Sciatic nerve (tissue), 2 donors: ENCODE measurements around the gene IL1B. TPM values are rescaled to one million over a fixed set of nuclear protein-coding genes. Genes with fewer than 3 reads are reported as not detected.

Source experiments
- ATAC-seq: fragments of 200-7000 bp; cut with Tn5 transposase; one replicate; pipeline ENCODE4 v1.9.1; 2020; ENCODE audit warnings: mild to moderate bottlenecking, moderate library complexity
- DNase-seq: peaks from one replicate; pipeline ENCODE4 v3.0.0-alpha.2; 2020; ENCODE audit warnings: low spot score
- intact Hi-C: fragments of 100-400 bp; cut with DNase I; formaldehyde crosslinking; loops from one replicate; pipeline ENCODE4 v1.14.2; 2022
- total RNA-seq: library from RNA; stranded (reverse); fragmentation: NEBNext Ultra II Directional; extraction: Animal tissue kit (Norgen Biotek cat#: 25700); gene quantifications from one replicate; pipeline ENCODE4 v1.2.1, GENCODE V29; 2021
- donor health status: DM: no; HTN: no; CAD: no.
- donor health status: DM: no; HTN: no; CAD: no.

Gene IL1B
- total RNA-seq, 1 donor from 2014 or later, result 23.6 TPM

DNA sequence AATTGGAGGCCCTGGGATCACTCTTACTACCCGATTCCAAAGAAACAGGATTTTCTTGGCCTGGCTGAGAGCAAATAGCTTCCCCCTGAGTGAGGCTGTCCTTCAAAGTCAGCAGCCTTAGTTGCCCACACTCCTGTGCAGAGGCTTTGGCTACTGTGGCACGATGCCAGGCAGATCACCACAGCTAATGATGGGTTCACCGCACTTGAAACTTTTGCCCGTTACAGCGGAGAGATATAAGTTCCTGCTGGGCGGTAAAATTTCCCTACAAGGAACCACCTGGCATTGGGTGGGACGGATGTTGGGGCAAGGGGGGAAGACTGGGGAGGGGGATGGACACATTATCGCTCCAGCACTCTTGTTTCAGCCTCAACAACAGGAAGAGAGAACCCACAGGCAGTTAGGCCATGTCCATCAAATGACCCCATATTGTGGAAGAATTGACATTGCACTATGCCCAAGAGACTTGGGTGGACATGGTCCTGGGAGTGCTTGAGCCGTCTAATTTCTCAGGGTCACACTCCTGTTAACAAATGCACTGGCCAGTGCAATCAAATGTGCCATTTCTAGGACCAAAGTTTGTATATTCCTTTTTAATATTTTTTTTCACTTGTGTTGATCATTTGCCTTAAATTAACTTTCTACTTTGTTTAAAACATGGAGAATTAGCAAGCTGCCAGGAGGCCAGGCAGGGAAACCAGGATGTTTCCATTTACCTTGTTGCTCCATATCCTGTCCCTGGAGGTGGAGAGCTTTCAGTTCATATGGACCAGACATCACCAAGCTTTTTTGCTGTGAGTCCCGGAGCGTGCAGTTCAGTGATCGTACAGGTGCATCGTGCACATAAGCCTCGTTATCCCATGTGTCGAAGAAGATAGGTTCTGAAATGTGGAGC, 4.4 kb downstream of the IL1B start:
- ATAC-seq (no peak), DNase-seq (no peak)
- intact Hi-C loops, result no loop called here

DNA sequence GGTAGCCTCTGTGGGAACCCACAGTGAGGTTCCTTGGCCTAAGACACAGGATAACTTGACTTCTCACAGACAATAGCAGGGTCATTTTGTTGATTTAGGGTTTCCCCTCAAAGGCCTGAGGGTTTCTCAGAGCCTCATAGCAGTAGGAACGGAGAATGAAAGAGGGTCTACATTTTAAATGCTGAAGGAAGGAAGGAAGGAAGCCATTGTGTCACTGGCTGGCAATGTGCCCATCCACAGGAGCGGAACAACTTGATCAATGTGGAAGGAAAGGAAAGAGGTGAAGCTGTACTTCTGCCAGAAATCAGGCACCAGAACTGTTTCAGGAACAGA, 5.1 kb downstream of the IL1B start:
- DNase-seq (no peak), ATAC-seq (no peak)
- intact Hi-C loops, result no loop called here

DNA sequence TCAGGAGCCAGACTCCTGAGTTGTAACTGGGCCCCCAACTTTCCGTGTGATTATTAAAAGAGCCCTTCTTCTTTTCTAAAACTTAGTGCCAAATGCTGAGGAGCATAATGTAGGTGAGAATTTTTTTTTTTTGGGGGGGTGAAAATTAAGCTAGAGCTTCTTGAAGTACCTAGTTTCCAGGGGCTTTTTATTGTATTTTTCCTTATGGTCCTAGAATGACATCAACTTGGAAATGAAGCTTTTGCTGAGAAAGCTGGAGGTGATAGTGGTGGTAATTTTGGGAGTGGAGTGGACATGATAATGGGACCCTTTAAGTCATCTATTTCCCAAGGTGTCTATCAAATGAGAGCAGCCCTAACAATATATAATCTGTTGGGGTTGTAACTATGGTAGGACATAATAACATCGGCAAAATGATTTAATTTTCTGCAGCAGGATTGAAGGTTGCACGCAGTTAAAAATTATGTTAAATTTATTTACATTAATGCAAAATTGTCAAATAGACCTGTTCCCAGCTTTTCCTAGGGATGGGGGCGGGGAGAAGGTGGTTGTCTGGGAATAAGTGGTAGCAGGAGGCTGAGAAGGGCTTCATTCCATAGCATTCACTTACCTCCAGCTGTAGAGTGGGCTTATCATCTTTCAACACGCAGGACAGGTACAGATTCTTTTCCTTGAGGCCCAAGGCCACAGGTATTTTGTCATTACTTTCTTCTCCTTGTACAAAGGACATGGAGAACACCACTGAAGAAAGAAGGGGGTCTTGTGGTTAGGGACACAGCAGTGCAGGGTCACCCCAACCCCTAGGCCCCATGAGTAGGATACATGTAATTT, 5.7 kb downstream of the IL1B start:
- no peak for ATAC-seq
- intact Hi-C loops, result no loop called here
- no peak for DNase-seq

DNA sequence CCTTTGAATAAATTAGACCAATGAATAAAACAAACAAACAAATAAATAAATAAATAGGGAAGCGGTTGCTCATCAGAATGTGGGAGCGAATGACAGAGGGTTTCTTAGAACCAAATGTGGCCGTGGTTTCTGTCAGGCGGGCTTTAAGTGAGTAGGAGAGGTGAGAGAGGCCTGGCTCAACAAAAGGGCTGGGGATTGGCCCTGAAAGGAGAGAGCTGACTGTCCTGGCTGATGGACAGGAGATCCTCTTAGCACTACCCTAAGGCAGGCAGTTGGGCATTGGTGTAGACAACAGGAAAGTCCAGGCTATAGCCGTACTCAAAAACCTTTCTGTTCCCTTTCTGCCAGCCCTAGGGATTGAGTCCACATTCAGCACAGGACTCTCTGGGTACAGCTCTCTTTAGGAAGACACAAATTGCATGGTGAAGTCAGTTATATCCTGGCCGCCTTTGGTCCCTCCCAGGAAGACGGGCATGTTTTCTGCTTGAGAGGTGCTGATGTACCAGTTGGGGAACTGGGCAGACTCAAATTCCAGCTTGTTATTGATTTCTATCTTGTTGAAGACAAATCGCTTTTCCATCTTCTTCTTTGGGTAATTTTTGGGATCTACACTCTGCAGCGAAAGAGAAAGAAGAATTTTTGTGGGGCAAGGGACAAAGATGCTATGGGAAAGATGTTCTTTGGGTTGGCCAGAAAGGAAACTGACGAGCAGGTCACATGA, 6.5 kb downstream of the IL1B start:
- intact Hi-C loops, result no loop called here
- DNase-seq, result no peak

DNA sequence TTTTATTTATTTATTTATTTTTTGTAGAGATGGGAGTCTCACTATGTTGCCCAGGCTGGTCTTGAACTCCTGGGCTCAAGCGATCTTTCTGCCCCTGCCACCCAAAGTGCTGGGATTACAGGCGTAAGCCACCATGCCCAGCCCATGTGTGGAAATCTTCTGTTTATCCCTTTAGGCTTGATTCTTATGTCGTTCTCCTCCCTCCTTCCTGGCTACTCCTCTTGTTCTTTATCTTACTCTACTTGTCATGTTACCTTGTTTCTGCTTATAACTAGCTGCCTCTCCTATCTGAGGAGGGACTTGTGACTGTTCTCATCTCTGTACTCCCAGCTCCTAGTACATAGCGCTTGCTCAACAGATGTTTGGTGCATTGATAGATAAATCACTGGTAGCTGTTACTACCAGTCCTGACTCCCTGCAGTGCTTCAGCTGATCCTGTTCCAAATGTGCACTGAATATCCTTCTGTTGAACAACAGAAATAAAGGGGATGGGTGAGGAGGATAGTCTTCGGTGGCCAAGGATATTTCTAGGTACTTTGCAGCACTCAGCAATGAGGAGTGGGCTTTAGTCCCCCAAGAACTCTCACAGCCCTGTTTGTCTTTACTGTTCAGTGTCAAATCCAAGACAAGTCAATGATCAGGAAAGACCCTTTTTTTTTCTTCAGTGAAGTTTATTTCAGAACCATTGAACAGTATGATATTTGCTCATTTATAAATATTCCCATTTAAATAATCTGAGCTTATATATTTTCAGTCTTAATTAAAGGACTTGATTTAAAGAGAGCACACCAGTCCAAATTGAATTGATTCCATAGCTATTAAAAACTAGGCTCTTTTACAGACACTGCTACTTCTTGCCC, 7.2 kb downstream of the IL1B start:
- DNase-seq (no peak), ATAC-seq (no peak)
- intact Hi-C loops, result no loop called here

More for the DNA sequence above, 6.5 kb downstream of the IL1B start:
- no peak for ATAC-seq

DNA sequence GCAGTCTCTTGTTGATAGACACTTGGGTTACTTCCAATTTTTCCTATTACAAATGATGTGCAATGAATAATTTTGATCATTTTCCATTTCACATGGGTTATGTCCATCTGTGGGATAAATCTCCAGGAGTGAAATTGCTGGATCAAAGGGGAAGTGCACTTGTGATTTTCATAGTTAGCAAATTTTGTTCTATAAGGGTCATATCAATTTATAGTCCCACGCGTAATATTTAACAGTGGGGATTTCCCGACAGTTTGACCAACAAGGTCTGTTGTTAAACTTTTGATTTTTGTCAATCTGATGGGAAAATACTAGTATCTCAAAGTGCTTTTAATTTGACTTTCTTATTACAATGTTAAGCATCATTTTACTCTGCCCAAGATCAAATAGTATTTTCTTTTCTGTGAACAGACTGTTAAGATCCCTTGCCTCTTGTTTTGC, 8.3 kb downstream of the IL1B start:
- DNase-seq (no peak), ATAC-seq (no peak)
- intact Hi-C loops, result no loop called here

DNA sequence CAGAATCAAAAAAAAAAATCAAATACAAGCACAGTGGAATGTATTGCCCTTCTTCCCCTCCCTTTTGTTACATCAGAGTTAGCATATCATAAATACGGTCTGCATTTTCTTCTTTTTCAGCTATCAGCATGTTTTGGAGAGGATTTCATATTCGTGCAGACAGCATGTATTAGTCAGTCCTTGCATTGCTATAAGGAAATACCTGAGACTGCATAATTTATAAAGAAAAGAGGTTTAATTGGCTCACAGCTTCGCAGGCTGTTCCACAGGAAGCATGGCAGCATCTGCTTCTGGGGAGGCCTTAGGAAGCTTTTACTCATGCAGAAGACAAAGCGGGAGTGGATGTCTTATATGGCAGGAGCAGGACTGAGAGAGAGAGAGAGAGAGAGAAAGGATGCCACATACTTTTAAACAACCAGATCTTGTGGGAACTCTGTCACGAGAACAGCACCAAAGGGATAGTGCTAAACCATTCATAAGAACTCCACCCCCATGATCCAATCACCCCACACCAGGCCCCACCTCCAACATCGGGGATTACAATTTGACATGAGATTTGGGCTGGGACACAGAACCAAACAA, 8.9 kb downstream of the IL1B start:
- no peak for ATAC-seq
- no peak for DNase-seq
- intact Hi-C loops, result no loop called here

DNA sequence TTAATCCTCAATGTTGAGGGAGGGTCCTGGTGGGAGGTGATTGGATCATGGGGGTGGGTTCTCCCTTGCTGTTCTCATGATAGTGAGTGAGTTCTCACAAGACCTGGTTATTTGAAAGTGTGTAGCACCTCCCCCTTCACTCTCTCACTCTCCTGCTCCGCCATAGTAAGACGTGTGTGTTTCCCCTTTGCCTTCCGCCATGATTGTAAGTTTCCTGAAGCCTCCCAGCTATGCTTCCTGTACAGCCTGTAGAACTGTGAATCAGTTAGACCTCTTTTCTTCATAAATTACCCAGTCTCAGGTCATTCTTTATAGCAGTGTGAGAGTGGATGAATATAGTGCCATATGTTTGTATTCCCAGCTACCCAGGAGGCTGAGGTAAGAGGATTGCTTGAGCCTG, 9.6 kb downstream of the IL1B start:
- ATAC-seq, result no peak
- no peak for DNase-seq
- intact Hi-C loops, result no loop called here

DNA sequence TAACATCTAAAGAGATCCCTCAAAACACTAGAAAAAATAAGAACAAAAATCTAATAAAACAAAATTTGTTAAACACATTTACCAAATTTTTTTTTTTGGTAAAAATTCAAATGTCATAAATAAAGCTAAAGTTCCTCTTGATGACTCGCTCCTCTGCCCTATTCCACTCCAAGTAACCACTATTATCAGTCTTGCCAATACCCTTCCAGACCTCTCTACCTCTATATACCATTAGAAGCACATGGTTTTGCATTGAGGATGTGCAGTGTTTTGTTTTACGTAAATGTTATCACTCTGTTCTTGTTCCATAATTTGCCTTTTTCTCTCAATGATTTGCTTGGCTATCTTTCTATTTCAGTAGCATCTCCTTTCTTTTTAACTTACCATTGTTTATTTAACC, 10.9 kb downstream of the IL1B start:
- intact Hi-C loops, result no loop called here
- ATAC-seq, result no peak
- no peak for DNase-seq

DNA sequence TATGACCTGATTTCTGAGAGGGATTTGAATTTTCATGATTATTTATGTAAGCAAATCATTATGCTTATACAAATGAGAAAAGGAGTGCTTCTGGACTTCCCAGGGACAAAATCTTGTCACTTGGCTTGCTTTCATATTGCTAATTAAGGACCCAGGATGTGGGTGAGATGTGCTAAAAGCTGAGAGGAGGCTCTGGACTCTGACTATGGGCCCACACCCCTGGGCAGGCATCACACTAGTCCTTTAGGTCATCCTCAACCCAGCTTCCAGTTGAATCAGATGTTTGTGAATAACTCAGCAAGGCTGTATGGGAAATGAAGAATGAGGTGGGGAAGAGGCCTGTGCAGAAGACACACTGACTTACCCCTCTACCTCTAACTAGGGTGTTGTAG, 11.9 kb downstream of the IL1B start:
- intact Hi-C loops, result no loop called here
- ATAC-seq (no peak), DNase-seq (no peak)

DNA sequence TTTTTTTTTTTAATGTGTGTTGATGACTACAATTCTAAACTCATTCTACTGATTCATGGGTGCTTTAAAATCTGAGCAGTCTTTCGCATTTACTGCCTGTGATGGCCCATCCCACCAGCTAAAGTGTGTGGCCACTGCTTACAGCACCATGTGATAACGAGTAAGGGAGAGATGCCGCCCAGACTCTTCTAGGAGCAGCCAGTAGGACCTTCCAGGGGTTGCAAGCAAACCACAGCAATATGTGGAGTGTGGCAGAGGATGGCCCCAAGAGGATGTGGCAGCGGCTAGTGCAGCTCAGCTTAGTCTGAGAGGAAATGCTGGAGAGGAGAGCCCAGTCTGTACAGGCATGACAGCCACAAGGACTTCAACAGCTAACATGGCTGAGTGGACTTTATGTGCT, 14.9 kb downstream of the IL1B start:
- DNase-seq (no peak), ATAC-seq (no peak)
- intact Hi-C loops, result no loop called here

DNA sequence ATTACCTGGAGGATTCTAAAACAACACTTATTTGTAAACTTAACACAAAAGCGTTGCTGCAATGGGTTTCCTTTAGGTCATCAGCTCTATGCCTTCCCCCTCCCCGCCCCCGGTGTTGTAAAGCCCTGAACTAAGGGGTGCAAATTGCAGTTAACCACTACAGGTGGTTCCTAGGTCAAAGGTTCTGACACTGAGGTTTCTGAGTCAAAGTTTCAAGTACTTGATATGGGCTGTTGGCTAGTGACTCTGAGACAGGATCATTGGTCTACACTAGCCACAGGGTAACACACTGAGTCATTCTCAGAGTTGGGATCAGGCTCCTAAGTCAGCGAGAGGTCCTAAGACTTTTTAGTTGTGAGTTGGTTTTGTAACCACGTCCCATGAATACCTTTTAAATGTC, 15.4 kb downstream of the IL1B start:
- intact Hi-C loops, result no loop called here
- ATAC-seq (no peak), DNase-seq (no peak)

DNA sequence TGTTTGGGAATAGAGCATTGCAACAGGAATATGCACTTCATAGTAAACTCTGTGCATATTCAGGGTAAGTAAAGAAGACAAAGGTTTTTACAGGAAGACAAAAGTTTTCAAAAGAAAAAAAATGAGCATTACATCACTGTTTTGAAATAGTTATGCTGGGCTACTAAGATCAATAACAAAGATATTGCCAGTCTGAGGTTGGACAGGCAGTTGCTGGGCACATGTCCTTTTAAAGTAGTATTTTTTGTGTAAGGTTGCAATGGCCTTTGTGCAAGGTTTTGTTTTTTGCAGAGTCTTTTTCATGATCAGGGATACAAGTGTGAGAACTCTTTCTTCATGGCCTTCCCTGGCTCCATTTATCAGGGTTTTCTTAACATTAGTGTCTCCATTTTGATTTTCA, 16.2 kb downstream of the IL1B start:
- intact Hi-C loops, result no loop called here
- no peak for ATAC-seq
- no peak for DNase-seq

DNA sequence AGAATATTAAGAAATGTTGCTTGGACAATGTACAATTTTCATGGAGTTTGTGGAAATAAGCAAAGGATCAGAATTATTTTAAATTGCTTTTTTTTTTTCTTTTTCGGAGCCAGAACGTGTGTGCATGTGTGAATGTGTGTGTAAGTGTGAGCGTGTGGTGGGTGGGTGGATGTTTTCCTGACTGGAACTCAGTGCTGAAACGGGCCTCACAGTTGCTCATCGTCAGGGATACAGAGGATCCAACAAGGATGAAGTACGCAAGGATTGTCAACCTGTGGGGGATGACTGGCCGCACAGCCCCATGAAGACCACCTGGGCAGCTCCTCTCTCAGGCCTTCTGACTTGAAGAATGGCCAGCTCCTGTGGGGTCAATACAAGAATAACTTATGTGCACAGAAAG, 17.5 kb downstream of the IL1B start:
- intact Hi-C loops, result no loop called here
- DNase-seq, result no peak

DNA sequence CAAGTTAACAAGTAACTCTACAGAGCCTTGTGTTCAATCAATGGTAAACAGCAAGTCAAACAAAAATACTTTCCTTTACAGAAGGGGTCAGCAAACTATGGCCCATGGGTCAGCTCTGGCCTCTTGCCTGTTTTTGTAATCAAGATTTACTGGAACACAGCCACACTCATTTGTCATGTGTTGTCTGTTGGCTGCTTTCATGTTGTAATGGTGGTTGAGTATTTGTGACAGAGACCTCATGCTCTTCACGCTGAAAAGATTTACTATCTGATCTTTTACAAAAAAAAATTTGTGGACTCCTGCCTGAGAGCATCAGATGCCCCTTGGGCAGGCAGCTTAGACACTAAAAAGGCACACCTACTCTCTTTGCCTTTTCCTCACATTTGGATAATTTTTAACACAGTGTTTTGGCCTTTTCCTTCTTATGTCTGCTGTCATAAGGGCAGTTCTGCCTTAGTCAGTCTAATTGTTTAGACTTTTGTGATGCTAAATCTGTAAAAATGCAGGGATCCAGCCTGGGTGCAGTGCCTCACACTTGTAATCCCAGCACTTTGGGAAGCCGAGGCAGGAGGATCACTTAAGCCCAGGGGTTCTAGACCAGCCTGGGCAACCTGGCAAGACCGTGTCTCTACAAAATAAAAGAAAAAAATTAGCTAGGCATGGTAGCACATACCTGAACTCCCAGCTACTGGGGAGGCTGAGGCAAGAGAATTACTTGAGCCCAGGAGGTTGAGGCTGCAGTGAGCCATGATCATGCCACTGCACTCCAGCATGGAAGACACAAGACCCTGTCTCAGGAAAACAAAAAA, 18.3 kb downstream of the IL1B start:
- ATAC-seq (no peak), DNase-seq (no peak)
- intact Hi-C loops, result no loop called here

More for the DNA sequence above, 17.5 kb downstream of the IL1B start:
- no peak for ATAC-seq

DNA sequence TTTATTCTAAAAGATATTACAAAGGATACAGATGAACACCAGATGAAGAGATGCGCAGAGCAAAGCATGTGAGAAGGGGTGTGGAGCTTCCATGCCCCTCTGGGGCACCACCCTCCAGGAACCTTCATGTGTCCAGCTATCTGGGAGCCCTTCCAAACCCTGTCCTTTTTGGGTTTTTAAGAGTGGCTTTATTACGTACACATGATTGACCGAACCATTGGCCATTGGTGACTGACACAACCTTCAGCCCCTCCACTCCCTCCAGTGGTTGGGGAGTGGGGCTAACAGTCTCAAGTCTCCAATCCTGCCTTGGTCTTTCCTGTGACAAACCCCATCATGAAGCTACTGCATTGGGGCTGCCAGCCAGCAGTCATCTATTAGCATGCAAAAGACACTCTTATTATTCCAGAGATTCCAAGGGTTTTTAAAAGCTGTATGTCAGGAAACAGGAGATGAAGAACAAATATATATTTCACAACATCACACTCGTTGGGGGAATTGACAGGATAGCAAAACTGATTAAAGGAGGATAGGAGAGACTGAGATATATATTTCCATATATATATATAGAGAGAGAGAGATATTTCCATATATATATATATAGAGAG, 19.4 kb downstream of the IL1B start:
- intact Hi-C loops, result no loop called here
- ATAC-seq (no peak), DNase-seq (no peak)

DNA sequence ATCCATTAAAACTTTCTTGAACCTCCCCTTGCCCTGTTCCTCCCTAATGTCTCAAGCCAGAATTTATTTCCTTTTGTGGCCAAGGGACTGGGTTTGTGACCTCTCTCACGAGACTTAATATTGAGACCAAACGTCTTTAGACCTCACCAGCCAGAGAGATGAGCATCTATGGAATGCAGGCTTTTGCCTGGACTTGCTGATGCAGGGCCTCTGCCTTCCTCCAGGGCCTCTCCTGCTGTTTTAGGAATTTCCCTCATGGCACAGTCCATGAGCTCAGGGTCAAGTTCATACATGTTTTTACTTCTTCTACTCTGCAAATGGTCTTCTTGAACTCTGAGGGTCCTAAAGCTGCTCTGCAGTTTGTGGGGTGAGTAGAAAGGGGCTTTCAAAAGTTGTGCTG, 22.3 kb downstream of the IL1B start:
- intact Hi-C loops, result no loop called here
- no peak for ATAC-seq
- DNase-seq, result no peak
